ENCODE measurements around the gene DGKG.

GRCh38 chr3:186180151-186180550 lies 181.9 kb downstream of the DGKG start:
- TF ChIP-seq, protein P1, sequence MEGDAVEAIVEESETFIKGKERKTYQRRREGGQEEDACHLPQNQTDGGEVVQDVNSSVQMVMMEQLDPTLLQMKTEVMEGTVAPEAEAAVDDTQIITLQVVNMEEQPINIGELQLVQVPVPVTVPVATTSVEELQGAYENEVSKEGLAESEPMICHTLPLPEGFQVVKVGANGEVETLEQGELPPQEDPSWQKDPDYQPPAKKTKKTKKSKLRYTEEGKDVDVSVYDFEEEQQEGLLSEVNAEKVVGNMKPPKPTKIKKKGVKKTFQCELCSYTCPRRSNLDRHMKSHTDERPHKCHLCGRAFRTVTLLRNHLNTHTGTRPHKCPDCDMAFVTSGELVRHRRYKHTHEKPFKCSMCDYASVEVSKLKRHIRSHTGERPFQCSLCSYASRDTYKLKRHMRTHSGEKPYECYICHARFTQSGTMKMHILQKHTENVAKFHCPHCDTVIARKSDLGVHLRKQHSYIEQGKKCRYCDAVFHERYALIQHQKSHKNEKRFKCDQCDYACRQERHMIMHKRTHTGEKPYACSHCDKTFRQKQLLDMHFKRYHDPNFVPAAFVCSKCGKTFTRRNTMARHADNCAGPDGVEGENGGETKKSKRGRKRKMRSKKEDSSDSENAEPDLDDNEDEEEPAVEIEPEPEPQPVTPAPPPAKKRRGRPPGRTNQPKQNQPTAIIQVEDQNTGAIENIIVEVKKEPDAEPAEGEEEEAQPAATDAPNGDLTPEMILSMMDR (IDR thresholded peaks at IDR 0.05), result no peak
- no peak for TF ChIP-seq BCL3 (IDR thresholded peaks at IDR 0.05)
- TF ChIP-seq SMC3 (IDR thresholded peaks at IDR 0.05), result no peak

Data from A549 (cell line).